GM12891 (cell line): ENCODE results near the gene NLRX1.

Experiments
- PAX5 ChIP-seq: IDR thresholded peaks from 2 replicates; pipeline ENCODE4 v1.6.1; 2011; ENCODE audit warnings: low read length, moderate library complexity, mild to moderate bottlenecking; ENCODE audit not compliant: insufficient read depth, severe bottlenecking
- POLR2A ChIP-seq: IDR thresholded peaks from 2 replicates; pipeline ENCODE4 v1.6.1; 2011; ENCODE audit warnings: low read depth, low read length, control low read depth
- POLR2AphosphoS5 ChIP-seq: IDR thresholded peaks from 2 replicates; pipeline ENCODE4 v1.6.1; 2011; ENCODE audit warnings: low read depth, low read length, control low read depth
- SPI1 ChIP-seq: IDR thresholded peaks from 2 replicates; pipeline ENCODE4 v1.6.1; 2011; ENCODE audit warnings: low read depth, low read length, control low read depth
- TAF1 ChIP-seq: IDR thresholded peaks from 2 replicates; pipeline ENCODE4 v1.6.1; 2011; ENCODE audit warnings: low read depth, low read length, control low read depth

DNA sequence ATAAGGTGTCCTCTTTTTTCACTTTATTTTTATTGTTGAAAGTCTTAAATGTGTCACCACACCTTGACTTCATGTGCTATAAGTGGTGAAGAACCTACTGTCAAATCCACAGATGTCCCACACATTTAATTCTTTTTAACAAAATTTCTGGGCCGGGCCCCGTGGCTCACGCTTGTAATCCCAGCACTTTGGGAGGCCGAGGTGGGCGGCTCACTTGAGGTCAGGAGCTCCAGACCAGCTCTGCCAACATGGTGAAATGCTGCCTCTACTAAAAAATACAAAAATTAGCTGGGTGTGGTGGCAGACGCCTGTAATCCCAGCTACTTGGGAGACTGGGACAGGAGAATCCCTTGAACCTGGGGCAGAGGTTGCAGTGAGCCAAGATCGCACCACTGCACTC is 40.7 kb downstream of the NLRX1 start:
- TF ChIP-seq TAF1 (no peak), POLR2A (no peak), PAX5 (no peak), POLR2AphosphoS5 (no peak), SPI1 (no peak)
